ENCODE data around the gene TPX2. TPM values are rescaled to one million over a fixed set of nuclear protein-coding genes. Genes with fewer than 3 reads are reported as not detected.

TPX2 gene
- total RNA-seq, 1 donor, result 18.5 TPM

GRCh38 chr20:31819083-31819784, 80.1 kb downstream of the TPX2 start, which contains the start of gene MYLK2:
MYLK2 (plus strand) TSS chr20:31819356; CDS start chr20:31819581, 225 bp downstream.
- H3K4me2 ChIP-seq (ENCODE audit: insufficient read depth, low read length), result no peak within 1 kb of the TSS

GRCh38 chr20:31820228-31820627, 81.1 kb downstream of the TPX2 start:
- Histone ChIP-seq H4K20me1 (ENCODE audit: insufficient read depth, low read length) (no peaks in the 10 kb centered on the region), H2AFZ (ENCODE audit: low read length) (no peak overlapping the region), H3K4me2 (ENCODE audit: insufficient read depth, low read length) (no peak overlapping the region), H3K4me1 (ENCODE audit: insufficient read depth, low read length) (peaks cover 10% of the 10 kb centered on the region), H3K4me3 (ENCODE audit: insufficient read depth, low read length) (no peak overlapping the region), H3K79me2 (ENCODE audit: insufficient read depth, low read length) (no peaks in the 10 kb centered on the region), H3K27ac (ENCODE audit: low read depth, low read length) (no peak overlapping the region), H3K27me3 (ENCODE audit: insufficient read depth, low read length) (no peaks in the 10 kb centered on the region), H3K36me3 (ENCODE audit: insufficient read depth, low read length) (no peaks in the 10 kb centered on the region), H3K9me3 (ENCODE audit: low read depth, low read length) (no peaks in the 10 kb centered on the region)
- no peak for TF ChIP-seq CTCF (IDR thresholded peaks at IDR 0.05; ENCODE audit: extremely low read depth, low read depth, low read length)
- DNase-seq (ENCODE audit: insufficient read length, low spot score, missing footprints), result no peak

More at GRCh38 chr20:31819083-31819784, 80.1 kb downstream of the TPX2 start, which contains the start of gene MYLK2:
- H3K27ac ChIP-seq (ENCODE audit: low read depth, low read length), result no peak within 1 kb of the TSS
- no peak for TF ChIP-seq CTCF (IDR thresholded peaks at IDR 0.05; ENCODE audit: extremely low read depth, low read depth, low read length)
- H3K27me3 ChIP-seq (ENCODE audit: insufficient read depth, low read length), result no peaks in the 10 kb centered on the region
- H4K20me1 ChIP-seq (ENCODE audit: insufficient read depth, low read length), result no peaks in the 10 kb centered on the region
- no peaks in the 10 kb centered on the region for H3K79me2 ChIP-seq (ENCODE audit: insufficient read depth, low read length)
- no peaks in the 10 kb centered on the region for H3K9me3 ChIP-seq (ENCODE audit: low read depth, low read length)
- no peak within 1 kb of the TSS for H2AFZ ChIP-seq (ENCODE audit: low read length)
- H3K36me3 ChIP-seq (ENCODE audit: insufficient read depth, low read length), result no peaks in the 10 kb centered on the region
- DNase-seq (ENCODE audit: insufficient read length, low spot score, missing footprints), result no peak
- H3K4me1 ChIP-seq (ENCODE audit: insufficient read depth, low read length), result peaks cover 11% of the 10 kb centered on the region
- H3K4me3 ChIP-seq (ENCODE audit: insufficient read depth, low read length), result no peak within 1 kb of the TSS

GRCh38 chr20:31821427-31821826, 82.3 kb downstream of the TPX2 start:
- no peaks in the 10 kb centered on the region for H3K79me2 ChIP-seq (ENCODE audit: insufficient read depth, low read length)
- peaks cover 3% of the 10 kb centered on the region for H3K4me1 ChIP-seq (ENCODE audit: insufficient read depth, low read length)
- DNase-seq (ENCODE audit: insufficient read length, low spot score, missing footprints), result no peak
- no peak overlapping the region for H3K27ac ChIP-seq (ENCODE audit: low read depth, low read length)
- no peaks in the 10 kb centered on the region for H3K27me3 ChIP-seq (ENCODE audit: insufficient read depth, low read length)
- no peaks in the 10 kb centered on the region for H4K20me1 ChIP-seq (ENCODE audit: insufficient read depth, low read length)
- no peaks in the 10 kb centered on the region for H3K36me3 ChIP-seq (ENCODE audit: insufficient read depth, low read length)
- TF ChIP-seq CTCF (IDR thresholded peaks at IDR 0.05; ENCODE audit: extremely low read depth, low read depth, low read length), result no peak
- H3K9me3 ChIP-seq (ENCODE audit: low read depth, low read length), result no peaks in the 10 kb centered on the region
- no peak overlapping the region for H3K4me2 ChIP-seq (ENCODE audit: insufficient read depth, low read length)
- H2AFZ ChIP-seq (ENCODE audit: low read length), result no peak overlapping the region
- no peak overlapping the region for H3K4me3 ChIP-seq (ENCODE audit: insufficient read depth, low read length)

- H3K4me3 ChIP-seq (ENCODE audit: insufficient read depth, low read length), result peak overlapping the region; percentile 50
- peaks cover 3% of the 10 kb centered on the region for H3K4me1 ChIP-seq (ENCODE audit: insufficient read depth, low read length)
Observed at GRCh38 chr20:31822421-31823330, 83.6 kb downstream of the TPX2 start.

More at GRCh38 chr20:31822421-31823330, 83.6 kb downstream of the TPX2 start:
- H3K9me3 ChIP-seq (ENCODE audit: low read depth, low read length), result no peaks in the 10 kb centered on the region
- H4K20me1 ChIP-seq (ENCODE audit: insufficient read depth, low read length), result no peaks in the 10 kb centered on the region
- peak; percentile 90 for TF ChIP-seq CTCF (IDR thresholded peaks at IDR 0.05; ENCODE audit: extremely low read depth, low read depth, low read length)
- no peaks in the 10 kb centered on the region for H3K36me3 ChIP-seq (ENCODE audit: insufficient read depth, low read length)
- H2AFZ ChIP-seq (ENCODE audit: low read length), result peak overlapping the region; percentile 62
- H3K79me2 ChIP-seq (ENCODE audit: insufficient read depth, low read length), result no peaks in the 10 kb centered on the region
- peak; percentile 98 for DNase-seq (ENCODE audit: insufficient read length, low spot score, missing footprints)
- H3K27me3 ChIP-seq (ENCODE audit: insufficient read depth, low read length), result no peaks in the 10 kb centered on the region
- H3K4me2 ChIP-seq (ENCODE audit: insufficient read depth, low read length), result peak overlapping the region; percentile 75
- no peak overlapping the region for H3K27ac ChIP-seq (ENCODE audit: low read depth, low read length)
